NCI-H82 (cell line): ENCODE data around the gene TYMS.

Experiments
- DNase-seq: peaks from one replicate; lab custom pipeline; 2025; lab: John Stamatoyannopoulos, UW

Gene TYMS

DNA sequence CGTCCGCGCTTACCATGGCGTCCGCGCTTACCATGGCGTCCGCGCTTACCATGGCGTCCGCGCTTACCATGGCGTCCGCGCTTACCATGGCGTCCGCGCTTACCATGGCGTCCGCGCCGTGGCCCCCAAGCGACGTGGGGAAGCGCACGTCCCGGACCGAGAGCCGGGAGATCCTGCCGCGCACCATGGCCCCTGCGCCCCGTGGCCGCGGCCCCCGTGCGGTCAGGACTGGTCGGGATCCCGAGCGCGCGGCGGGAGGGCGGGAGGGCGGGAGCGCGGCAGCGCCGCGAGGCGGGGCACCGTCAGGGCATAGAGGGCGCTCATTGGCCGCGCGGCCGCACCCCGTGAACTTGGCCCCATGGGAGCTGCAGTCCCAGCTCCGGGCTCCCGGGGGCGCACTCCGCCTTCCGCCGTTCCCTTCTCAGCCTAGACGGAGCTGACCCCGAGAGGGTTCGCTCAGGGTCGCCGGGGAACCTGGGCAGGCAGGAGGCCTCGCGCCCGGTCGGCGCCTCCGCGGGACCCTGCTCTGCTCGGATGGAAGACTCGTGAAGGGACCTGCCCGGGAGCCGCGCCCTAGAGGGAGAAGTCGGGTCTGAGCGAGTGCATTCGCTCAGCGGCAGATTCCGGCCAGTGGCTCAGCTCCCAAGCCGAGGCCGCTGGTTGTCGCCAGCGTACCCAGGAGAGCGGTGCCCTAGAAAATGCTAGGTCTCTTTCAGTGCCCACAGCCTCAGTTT is 55.1 kb downstream of the TYMS start, which contains the start of gene ENOSF1:
Gene ENOSF1, minus strand, starts transcription at position 230 of the 734 bp plus-strand sequence. Its CDS starts 43 bp downstream, at position 187.
- DNase-seq, result peak; percentile 61

DNA sequence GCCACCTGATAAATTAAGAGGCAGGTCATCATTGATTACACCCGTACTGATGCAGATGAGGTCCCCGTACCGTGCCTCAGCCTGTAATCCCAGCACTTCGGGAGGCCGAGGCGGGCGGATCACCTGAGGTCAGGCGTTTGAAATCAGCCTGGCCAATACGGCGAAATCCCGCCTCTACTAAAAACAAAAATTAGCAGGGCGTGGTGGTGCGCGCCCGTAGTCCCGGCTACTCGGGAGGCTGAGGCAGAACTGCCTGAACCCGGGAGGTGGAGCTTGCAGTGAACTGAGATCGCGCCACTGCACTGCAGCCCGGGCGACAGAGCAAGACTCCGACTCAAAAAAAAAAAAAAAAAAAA is 55.7 kb downstream of the TYMS start:
- DNase-seq, result no peak

DNA sequence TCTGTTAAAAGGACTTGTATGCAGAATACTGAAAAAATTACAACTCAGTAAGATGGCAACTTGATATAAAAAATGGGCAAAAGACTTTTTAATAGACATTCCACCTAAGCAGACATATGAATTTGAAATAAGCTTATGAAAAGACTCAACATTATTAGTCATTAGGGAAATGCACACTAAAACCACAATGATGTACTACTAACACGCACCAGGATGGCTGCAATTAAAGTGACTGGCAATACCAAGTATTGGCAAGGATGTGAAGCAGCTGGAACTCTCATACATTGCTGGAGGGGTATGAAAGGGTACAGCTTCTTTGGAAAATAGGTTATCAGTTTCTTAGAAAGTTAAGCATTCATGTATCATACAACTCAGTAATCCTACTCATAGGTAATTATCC is 58.2 kb downstream of the TYMS start:
- no peak for DNase-seq

DNA sequence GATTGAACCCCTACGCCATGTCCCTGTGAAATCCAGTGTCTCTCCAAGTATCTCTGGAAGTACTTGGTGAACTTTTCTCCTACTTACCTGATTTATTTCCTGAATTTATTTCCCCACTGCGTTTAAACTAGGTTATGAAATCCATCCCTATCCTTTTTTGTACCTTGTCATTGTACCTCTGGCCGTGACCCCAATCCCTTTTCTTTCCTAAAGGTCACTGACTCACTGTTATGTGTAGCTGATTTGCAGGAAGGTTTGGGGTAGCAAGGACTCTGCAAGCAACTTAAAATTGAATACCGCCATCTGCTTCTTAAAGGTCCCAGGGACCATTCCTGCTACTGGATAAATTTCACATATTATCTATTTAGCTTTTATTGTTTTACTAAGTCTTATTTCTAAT is 59.5 kb downstream of the TYMS start:
- DNase-seq, result no peak
